Urinary bladder (tissue), 4 donors: ENCODE data around the gene RBM33. TPM values are rescaled to one million over a fixed set of nuclear protein-coding genes. Genes with fewer than 3 reads are reported as not detected.
A peak's percentile ranks its signal among the peaks of the same experiment; 100 is the strongest.

ENCODE experiments used
- DNase-seq: peaks from one replicate; pipeline ENCODE4 v3.0.0-alpha.2; 2015; ENCODE audit errors: extremely low spot score
- H3K27ac ChIP-seq: one replicate; pipeline ENCODE4 v1.5.1; 2013; ENCODE audit warnings: low read depth, mild to moderate bottlenecking, moderate library complexity
- H3K36me3 ChIP-seq: one replicate; pipeline ENCODE4 v1.6.1; 2013; ENCODE audit warnings: mild to moderate bottlenecking, moderate library complexity; ENCODE audit not compliant: insufficient read depth
- H3K4me1 ChIP-seq: one replicate; pipeline ENCODE4 v1.6.1; 2013; ENCODE audit warnings: mild to moderate bottlenecking, moderate library complexity; ENCODE audit not compliant: insufficient read depth
- H3K4me3 ChIP-seq: one replicate; pipeline ENCODE4 v1.5.1; 2013; ENCODE audit warnings: low read depth, low read length
- WGBS: extraction: QIAGEN DNeasy Blood & Tissue Kit; methylation state at CpG from one replicate; pipeline ENCODE4 v1.1.7; 2013; 5-methylcytosine and 5-hydroxymethylcytosine counted together
- polyA plus RNA-seq: library from polyadenylated mRNA; stranded (reverse); fragments of 200-250 nt; gene quantifications from one replicate; pipeline ENCODE4 v1.2.3, GENCODE V29; 2013
- total RNA-seq: library from RNA; depleted of rRNA; stranded (reverse); fragments of >200 nt; gene quantifications from one replicate; pipeline ENCODE4 v1.2.3, GENCODE V29; 2014
- donor health status: healthy with polysubstance abuse.
- donor health status: healthy.

The RBM33 gene
- total and polyA plus RNA-seq, 2 donors = 15.6 to 49.2 TPM

GRCh38 chr7:155803418-155804376 lies 159.2 kb downstream of the RBM33 start:
- no peak for DNase-seq

DNA sequence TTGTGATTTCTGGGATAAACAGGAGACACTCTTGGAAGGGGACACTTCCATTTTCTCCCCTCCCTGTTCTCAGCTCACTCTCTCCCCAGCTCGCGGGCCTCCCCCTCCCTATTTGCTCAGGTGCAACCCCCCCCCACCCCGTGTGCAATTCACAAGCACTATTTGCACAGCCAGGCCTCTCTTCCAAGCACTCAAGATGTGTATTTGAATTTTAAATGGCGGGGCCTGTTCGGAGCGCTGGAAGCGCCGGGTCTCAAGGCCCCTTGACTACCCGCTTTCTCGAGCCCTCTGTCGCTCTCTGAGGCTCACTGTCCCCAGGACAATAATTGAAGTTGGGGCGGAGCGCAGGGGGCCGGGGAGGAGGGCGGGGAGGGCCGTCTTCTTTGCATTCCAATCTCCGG lies 160.0 kb downstream of the RBM33 start:
- H3K27ac ChIP-seq = no peak overlapping the region
- H3K4me1 ChIP-seq = no peaks in the 10 kb centered on the region
- DNase-seq = no peak
- H3K36me3 ChIP-seq = no peaks in the 10 kb centered on the region
- 7% methylated on average over 17 of the region's 17 CpGs for WGBS
- H3K4me3 ChIP-seq = no peak overlapping the region

More at GRCh38 chr7:155803418-155804376, 159.2 kb downstream of the RBM33 start:
- no peak overlapping the region for H3K4me3 ChIP-seq
- no peaks in the 10 kb centered on the region for H3K4me1 ChIP-seq
- WGBS = 7% methylated on average over 96 of the region's 96 CpGs
- no peak overlapping the region for H3K27ac ChIP-seq
- H3K36me3 ChIP-seq = no peaks in the 10 kb centered on the region

DNA sequence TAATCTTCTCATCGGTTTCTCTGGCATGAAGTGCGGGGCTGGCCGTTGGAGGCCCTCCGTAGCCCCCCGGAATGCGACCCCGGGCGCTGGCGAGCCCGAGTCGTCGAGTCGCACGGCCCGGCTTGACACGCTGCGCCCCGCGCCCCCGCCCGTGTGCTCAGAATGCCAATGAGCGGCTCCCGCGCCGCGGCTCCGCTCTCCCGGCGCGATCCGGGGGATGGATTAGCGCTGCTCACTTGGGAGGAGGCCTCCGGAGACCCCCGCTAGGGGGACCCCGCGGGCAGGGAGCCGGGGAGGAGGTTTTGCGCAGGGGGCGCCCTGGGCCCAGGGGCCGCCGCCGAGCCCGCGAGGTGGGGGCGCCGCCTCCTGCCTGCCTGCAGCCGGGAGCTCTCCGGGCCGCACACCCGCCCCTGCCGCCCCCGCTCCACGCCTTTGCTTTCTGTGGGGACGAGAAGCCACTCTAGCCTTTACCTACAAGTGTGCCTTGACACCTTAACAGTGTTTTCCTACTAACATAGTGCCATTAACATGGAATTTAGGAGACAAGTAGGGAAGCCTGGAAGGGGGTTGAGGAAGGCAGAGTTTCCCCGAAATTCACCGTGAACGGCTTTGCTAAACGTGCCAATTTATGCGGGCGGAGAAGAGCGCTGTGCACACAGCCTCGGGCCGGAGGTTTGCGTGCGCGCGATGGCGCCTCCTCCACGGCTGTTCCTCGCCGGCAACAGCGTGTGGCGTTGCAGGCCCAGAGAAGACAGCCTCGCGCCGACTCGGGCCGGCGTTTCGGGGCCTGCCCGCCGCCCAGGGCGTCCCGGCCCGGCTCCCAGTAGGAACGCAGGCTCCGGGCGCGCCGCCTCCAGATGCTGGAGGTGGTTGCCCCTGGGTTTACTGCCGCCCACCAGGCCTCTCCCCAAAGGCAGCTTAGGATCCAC lies 160.7 kb downstream of the RBM33 start:
- WGBS = 3% methylated on average over 91 of the region's 91 CpGs
- no peak for DNase-seq
- no peaks in the 10 kb centered on the region for H3K4me1 ChIP-seq
- H3K4me3 ChIP-seq = peak overlapping the region; percentile 7
- no peaks in the 10 kb centered on the region for H3K36me3 ChIP-seq
- H3K27ac ChIP-seq = no peak overlapping the region

DNA sequence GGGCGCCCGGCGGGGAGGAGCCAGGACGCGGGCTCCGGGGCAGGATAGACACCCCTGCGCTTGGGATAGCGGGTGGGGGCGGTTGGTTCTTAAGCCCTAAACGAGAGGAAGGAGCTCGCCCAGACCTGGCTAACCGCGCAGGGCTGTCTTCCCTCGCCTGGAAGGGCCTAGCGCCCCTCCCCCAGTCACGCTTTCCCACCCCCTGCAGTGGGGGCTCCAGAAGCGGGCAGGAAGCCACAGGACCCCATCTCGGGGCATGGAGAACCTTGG lies 161.3 kb downstream of the RBM33 start:
- no peaks in the 10 kb centered on the region for H3K4me1 ChIP-seq
- no peaks in the 10 kb centered on the region for H3K36me3 ChIP-seq
- peak overlapping the region; percentile 7 for H3K4me3 ChIP-seq
- DNase-seq = no peak
- WGBS = 5% methylated on average over 18 of the region's 18 CpGs
- H3K27ac ChIP-seq = no peak overlapping the region

- no peaks in the 10 kb centered on the region for H3K36me3 ChIP-seq
- no peaks in the 10 kb centered on the region for H3K4me1 ChIP-seq
- no peak overlapping the region for H3K27ac ChIP-seq
- no peak for DNase-seq
- 10% methylated on average over 47 of the region's 47 CpGs for WGBS
- peak overlapping the region; percentile 7 for H3K4me3 ChIP-seq
These were observed 161.8 kb downstream of the RBM33 start for GRCh38 chr7:155806096-155806871.

DNA sequence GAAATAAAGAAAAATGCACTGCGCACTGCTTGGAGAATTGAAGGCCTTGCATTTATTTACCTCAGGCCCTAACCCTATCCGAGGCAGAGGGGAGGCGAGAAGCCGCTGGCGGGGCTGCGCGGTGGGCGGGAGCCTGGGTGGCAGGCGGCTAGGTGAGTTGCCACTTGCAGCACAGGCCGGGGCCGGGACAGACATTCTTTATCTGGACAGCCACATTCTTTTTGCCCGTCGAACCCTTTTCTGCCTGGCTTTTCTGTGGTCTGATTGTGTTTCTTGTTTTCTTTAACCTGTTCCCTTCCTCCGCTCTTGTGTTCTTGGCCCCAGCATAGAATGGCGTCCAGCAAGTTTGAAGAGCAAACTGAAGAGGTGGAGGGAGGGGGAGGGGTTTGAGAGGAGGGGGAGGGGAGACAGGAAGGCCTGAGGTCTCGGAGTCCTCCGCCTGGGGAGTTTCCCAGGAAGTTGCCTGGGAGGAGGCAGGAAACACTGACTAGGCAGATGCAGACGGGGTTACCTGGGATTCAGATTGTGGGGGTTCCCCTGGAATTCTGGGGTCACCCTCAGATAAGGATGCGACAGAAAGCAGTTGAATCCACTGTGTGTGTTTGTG lies 162.7 kb downstream of the RBM33 start:
- H3K4me1 ChIP-seq = no peaks in the 10 kb centered on the region

GRCh38 chr7:155807789-155808548 lies 163.5 kb downstream of the RBM33 start:
- peak overlapping the region; percentile 45 for H3K4me3 ChIP-seq

More for the DNA sequence above, 162.7 kb downstream of the RBM33 start:
- WGBS = 19% methylated on average over 19 of the region's 19 CpGs
- Histone ChIP-seq H3K27ac (no peak overlapping the region), H3K4me3 (no peak overlapping the region), H3K36me3 (no peaks in the 10 kb centered on the region)
- DNase-seq = no peak

DNA sequence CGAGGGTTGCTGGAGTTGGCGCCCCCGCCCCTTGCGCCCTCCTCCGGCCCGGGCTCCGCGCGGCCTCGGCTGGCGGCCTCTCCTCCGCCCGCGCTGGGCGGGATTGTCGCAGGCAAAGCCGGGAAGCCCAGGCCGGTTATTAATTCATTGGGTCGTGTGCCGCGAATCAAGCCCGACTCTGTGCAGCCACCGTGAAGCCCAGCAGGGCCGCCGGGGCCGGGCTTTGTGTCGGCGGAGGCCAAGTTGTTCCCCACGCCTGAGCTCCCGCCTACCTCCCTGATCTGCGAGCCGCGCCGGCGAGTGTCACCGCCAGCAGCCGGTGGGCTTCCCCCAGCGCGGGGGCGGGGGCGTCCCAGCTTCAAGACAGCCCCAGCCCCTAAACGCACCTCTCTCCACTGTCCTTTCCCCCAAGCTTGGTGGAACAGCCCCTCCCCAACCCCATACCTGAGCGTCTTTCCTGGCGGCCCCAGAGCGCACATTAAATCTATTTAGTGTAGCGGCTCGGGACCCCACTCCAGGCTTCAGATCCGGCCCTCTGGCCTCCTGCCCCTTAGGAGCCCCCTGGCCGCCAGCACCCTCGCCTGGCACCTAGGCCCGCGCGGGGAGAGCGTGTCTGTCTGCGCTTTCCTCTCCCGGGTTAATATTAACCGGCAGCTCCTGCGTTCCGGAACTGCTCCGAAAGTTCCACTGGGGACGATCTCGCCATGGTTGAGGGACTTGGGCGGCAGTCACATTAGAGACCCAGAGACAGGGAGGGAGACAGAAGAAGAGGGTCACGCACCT lies 164.3 kb downstream of the RBM33 start:
- H3K27ac ChIP-seq = peak overlapping the region; percentile 45
- H3K4me3 ChIP-seq = peak overlapping the region; percentile 45
- DNase-seq = no peak
- H3K36me3 ChIP-seq = no peaks in the 10 kb centered on the region
- WGBS = under 1% methylated on average over 64 of the region's 64 CpGs
- H3K4me1 ChIP-seq = no peaks in the 10 kb centered on the region

More at GRCh38 chr7:155807789-155808548, 163.5 kb downstream of the RBM33 start:
- Histone ChIP-seq H3K27ac (peak overlapping the region; percentile 12), H3K36me3 (no peaks in the 10 kb centered on the region), H3K4me1 (no peaks in the 10 kb centered on the region)
- WGBS = 3% methylated on average over 33 of the region's 33 CpGs
- no peak for DNase-seq

DNA sequence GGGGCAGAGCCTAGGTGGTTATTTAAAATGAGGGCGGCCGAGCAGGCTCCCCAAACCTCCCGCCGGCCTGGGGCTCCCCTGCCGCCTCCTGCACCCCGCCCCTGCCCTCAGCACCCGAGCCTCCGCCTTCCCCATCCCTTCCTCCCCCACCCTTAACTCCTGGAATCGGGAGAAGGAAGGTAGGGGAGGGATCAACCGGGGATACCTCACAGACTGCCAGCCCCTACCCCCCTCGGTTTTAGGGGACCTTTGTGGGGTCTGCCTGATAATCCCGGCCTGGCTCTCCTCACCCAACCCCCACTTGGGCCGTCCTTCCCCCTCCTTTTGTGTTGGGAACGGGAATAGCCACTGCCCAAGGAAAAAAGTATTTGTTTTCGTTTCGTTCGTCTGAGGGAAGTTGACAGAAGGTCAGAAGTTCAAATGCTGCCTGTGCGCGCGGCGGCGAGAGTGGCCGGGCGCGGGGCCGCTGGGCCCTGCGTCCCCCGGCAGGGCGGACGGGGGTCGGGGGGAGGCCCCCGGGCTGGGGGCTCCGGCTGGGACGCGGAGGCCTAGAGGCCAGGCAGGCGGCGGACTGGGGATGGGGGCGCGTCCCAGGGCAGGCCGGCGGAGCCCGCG lies 165.0 kb downstream of the RBM33 start:
- no peak overlapping the region for H3K27ac ChIP-seq
- no peaks in the 10 kb centered on the region for H3K36me3 ChIP-seq
- WGBS = 2% methylated on average over 43 of the region's 43 CpGs
- DNase-seq = no peak
- H3K4me3 ChIP-seq = peak overlapping the region; percentile 45
- no peaks in the 10 kb centered on the region for H3K4me1 ChIP-seq

GRCh38 chr7:155809947-155810769 lies 165.7 kb downstream of the RBM33 start:
- H3K4me1 ChIP-seq = no peaks in the 10 kb centered on the region
- no peak for DNase-seq
- H3K36me3 ChIP-seq = no peaks in the 10 kb centered on the region
- no peak overlapping the region for H3K27ac ChIP-seq
- peak overlapping the region; percentile 45 for H3K4me3 ChIP-seq
- WGBS = under 1% methylated on average over 69 of the region's 69 CpGs
